ENCODE measurements around the gene TBX10.
"Not testable (repeated sequence)": the region's sequence is repeated elsewhere in the genome, so short reads cannot be mapped to it uniquely, and the experiment has no call there.

Gene TBX10

GRCh38 chr11:67644472-67645418 is 5.2 kb upstream of the TBX10 start:
- DNase-seq = no peak

DNA sequence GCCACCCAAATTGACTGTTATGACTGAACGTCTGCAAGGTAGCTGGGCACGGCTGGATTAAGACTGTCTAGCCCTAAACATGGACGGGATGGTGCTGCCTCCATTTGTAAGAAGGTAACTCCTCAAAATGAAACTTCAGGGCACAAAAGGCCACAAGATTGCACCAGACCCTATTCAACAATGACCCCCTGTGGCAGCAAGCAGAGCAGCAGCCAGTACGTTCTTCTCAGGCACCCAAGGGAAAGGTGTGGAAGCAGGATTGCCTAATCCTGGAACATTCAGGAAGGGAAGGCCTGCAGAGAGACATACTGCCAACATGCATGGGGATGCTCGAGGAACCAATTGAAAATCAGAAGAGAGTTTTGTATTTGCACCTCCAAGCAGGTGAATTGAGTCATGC is 4.5 kb upstream of the TBX10 start:
- DNase-seq = no peak

- DNase-seq = no peak
Measured at GRCh38 chr11:67642173-67643120, 2.9 kb upstream of the TBX10 start.

GRCh38 chr11:67641338-67642172 is 2.0 kb upstream of the TBX10 start:
- no peak for DNase-seq

- DNase-seq = no peak
Measured at GRCh38 chr11:67640758-67641337, 1.3 kb upstream of the TBX10 start.

DNA sequence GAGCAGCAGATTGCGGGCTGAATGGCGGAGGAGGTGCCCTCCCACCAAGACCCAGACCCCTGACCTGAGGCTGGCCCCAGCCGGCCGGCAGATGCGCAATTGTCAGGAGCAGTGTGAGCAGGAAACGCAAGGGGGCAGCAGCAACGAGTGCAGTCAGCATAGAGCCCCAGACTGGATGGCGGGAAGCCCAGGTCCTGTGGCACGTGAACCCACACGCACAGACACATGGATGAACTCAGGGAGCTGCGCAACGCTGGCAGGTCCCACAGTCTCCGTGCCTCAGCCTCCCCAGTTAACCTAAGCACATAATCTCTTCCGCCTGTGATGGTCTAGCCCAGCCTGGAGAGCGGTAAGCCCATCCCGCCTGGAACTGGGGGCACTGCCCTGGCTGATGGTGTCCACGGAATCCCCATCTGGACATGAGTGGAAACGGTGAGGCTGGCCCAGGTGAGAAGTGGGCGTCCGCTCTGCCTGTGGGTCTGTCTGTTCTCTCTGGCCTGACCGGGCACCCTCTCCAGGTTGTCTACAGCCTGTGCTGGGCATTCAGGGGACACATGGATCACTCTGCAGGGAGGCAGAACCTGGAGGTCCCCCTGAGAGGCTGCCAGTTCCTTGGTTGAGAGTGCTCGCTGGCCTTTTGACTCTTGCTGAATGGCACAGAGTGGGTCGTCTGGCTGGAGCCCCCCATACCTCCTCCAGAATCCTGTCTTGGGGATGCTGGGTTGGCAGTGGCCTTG is 626 bp upstream of the TBX10 start:
- DNase-seq = no peak

- DNase-seq = no peak
Measured at GRCh38 chr11:67638535-67639437, 777 bp downstream of the TBX10 start.

DNA sequence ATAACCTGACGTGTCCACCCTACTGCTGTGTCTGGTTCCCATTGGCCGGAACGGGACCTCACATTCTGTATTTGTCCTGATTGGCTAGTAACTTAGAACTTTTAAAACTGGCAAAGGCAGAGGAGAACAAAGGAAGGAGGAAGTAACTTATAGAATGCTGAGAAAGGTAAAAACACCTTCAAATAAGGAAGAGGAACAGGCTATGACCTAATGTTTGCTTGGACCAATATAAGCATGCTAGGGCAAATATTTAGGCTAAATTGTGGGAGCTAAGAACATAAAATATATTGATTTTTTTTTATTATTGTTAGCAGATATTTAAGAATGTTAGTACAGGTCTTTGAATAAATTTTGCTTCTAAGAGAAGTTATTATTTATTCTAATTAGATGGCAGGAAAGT is 2.1 kb downstream of the TBX10 start:
- not testable (repeated sequence) for DNase-seq

DNA sequence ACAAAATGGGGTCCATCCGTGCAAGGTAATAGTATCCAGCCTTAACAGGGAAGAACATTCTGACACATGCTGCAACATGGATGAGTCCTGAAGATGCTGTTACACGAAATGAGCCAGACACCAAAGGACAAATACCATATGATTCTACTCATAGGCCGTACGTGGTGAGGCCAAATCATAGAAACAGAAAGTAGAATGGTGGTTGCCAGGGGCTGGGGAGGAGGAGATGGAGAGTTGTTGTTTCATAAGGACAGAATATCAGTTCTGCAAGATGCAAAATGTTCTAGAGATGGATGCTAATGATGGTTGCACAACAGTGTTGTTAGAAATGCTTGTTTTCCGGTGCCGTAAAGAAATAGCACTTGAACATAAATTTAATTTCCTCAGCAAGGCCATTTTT is 2.6 kb downstream of the TBX10 start:
- DNase-seq = no peak

DNA sequence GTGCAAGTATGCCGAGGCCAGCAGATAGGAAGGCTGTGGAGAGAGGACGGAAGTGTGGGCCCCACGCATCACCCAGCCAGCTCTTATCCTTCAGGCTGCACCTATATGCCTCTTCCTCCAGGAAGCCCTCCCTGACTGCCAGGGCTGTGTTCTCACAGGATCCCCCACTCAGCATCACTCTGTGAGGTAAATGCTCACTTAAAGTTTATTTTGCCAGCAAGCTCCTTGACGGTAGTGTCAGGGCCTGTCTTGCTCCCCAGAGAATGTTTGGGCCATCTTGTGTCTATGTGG is 4.4 kb downstream of the TBX10 start:
- no peak for DNase-seq

GRCh38 chr11:67634366-67635230 is 5.0 kb downstream of the TBX10 start:
- DNase-seq = no peak

DNA sequence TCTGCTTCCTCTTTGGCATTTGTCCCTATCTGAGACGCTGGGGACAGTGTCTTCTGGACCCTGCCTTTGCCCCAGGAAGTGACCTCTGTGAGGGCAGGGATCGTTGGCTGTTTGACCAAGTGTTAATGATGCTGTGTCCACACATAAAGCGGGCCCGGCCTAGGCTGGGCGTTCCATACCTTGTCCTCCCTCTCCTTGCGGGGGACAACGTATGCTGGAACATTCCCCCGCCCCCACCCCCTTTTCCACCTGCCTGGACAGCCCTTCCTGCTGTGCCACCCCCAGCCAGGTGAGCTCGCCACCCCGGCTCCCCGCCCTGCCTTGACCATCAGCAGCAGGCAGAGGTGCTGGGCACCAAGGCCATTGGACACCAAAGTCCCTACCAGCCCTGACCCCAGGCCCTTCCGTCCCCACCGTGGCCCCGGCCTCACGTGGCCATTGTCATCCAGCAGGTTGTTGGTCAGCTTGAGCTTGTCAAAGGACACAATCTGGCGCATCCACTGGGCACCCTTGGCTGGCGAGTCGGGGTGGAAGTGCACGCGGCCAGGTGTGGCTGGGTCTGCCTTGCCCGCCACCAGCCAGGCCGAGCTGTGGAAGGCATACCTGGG is 5.7 kb downstream of the TBX10 start:
- no peak for DNase-seq

- DNase-seq = no peak
Measured at GRCh38 chr11:67632982-67633755, 6.4 kb downstream of the TBX10 start.

GRCh38 chr11:67632175-67632981 is 7.2 kb downstream of the TBX10 start:
- no peak for DNase-seq

DNA sequence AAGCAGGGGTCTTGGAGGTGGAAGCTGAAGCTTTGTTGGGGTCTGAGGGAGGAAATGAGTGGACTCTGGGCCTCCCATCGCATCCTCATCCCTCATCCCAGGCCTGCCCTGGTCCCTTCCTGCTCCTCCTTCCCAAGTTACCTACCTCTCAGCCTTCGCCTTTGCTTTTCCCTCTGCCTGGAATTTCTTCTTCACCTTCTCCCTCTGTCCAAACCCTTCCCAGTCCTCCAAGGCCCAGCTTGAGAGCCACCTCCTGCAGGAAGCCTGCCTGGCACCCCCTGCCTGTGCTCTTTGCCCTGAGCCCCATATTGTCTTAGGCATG is 7.7 kb downstream of the TBX10 start:
- DNase-seq = no peak

DNA sequence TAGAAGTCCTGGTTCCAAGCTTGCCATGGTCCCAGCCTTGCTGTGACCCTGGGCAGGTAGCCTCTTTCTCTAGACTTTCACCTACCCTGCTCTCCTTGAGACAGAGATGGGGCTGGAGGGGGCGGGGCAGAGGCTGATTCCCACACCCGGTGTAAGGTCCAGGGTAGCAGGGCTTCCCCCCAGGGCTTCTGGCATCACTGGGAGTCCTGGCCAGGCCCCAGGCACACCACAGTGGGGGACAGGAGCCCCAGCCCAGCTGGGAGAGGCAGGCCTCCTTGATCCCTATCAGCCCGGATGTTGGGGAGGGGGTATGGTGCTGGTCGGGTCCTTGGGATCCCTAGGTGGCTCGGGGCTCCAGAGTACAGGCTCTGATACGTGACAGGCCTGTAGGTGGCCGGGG is 8.2 kb downstream of the TBX10 start:
- no peak for DNase-seq

DNA sequence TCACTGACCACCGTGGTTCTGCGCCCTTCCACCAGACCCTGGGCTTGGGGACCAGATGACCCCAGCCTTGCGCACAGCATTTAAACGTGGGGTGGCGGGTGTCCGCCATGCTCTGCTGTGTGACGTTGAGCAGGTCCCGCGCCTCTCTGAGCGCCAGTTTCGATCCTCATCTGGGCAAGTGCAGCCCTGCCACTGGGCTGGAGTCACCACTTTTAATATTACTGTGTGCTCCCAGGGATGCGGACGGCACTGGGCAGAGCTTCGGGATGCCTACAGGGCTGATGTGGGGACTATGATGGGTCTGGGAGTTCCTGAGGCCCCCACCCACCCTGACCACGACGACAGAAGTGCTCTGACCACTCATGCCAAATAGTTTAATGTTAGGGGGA is 8.6 kb downstream of the TBX10 start:
- DNase-seq = no peak
